Lower lobe of right lung (tissue), 2 donors: ENCODE measurements around the gene GPR155. TPM values are rescaled to one million over a fixed set of nuclear protein-coding genes. Genes with fewer than 3 reads are reported as not detected.
"Not testable (repeated sequence)": the region's sequence is repeated elsewhere in the genome, so short reads cannot be mapped to it uniquely, and the experiment has no call there.

ENCODE experiments used
- ATAC-seq, 2 donors: fragments of 200-7000 bp; cut with Tn5 transposase; one replicate each; pipeline ENCODE4 v1.9.1; 2020 to 2022; ENCODE audit warnings: mild to moderate bottlenecking in 2 of 2, moderate library complexity in 2 of 2
- DNase-seq: peaks from one replicate; pipeline ENCODE4 v3.0.0-alpha.2; 2020
- H3K27ac ChIP-seq: fragments of 200-600 bp; one replicate; pipeline ENCODE4 v1.8.0; 2022
- H3K27me3 ChIP-seq: fragments of 200-600 bp; one replicate; pipeline ENCODE4 v1.8.0; 2022; ENCODE audit warnings: low read depth
- H3K36me3 ChIP-seq: fragments of 200-600 bp; one replicate; pipeline ENCODE4 v1.8.0; 2022; ENCODE audit warnings: mild to moderate bottlenecking
- H3K4me1 ChIP-seq: fragments of 200-600 bp; one replicate; pipeline ENCODE4 v1.8.0; 2022
- H3K4me3 ChIP-seq: fragments of 200-600 bp; one replicate; pipeline ENCODE4 v1.8.0; 2022; ENCODE audit warnings: mild to moderate bottlenecking
- H3K9me3 ChIP-seq: fragments of 200-600 bp; one replicate; pipeline ENCODE4 v1.8.0; 2022
- intact Hi-C: fragments of 100-400 bp; cut with DNase I; formaldehyde crosslinking; loops from one replicate; pipeline ENCODE4 v1.11.0; 2022
- total RNA-seq: library from RNA; stranded (reverse); fragmentation: NEBNext Ultra II Directional; extraction: Animal tissue kit (Norgen Biotek cat#: 25700); gene quantifications from one replicate; pipeline ENCODE4 v1.2.1, GENCODE V29; 2021
- TF ChIP-seq, protein P1 (sequence below): fragments of 200-600 bp; IDR thresholded peaks from one replicate; pipeline ENCODE4 v1.8.0; 2022; ENCODE audit warnings: antibody characterized with exemption, mild to moderate bottlenecking
- donor health status: DM: no; HTN: yes; CAD: no; lungs with severe emphysema.

GPR155 gene
- total RNA-seq, 1 donor from 2014 or later = 6.2 TPM

DNA sequence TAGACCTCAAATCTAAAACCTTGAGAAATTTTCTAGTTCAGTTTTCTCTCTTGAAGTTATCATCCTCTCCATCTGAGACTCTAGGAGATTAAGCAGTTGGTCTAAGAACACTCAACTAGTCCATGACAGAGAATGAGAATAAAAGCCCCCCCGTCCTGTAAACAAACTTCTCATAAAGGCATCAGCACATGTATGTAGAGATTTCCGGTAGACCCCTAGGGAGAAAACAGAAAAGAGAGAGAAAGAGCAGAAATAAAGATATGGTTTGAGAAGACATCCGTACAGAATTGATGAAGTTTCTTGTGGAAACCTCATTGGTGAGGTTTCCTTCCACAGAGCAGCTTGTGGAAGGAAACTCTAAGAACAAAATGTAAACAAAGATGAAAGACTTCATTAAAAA lies 3.2 kb upstream of the GPR155 start:
- no peaks in the 10 kb centered on the region for H3K27me3 ChIP-seq
- intact Hi-C loops = no loop called here
- H3K27ac ChIP-seq = no peak overlapping the region
- no peak overlapping the region for H3K4me3 ChIP-seq
- H3K36me3 ChIP-seq = no peaks in the 10 kb centered on the region
- no peak for DNase-seq
- H3K9me3 ChIP-seq = no peaks in the 10 kb centered on the region
- ATAC-seq = no peak
- H3K4me1 ChIP-seq = peaks cover 10% of the 10 kb centered on the region
- TF ChIP-seq, protein P1, sequence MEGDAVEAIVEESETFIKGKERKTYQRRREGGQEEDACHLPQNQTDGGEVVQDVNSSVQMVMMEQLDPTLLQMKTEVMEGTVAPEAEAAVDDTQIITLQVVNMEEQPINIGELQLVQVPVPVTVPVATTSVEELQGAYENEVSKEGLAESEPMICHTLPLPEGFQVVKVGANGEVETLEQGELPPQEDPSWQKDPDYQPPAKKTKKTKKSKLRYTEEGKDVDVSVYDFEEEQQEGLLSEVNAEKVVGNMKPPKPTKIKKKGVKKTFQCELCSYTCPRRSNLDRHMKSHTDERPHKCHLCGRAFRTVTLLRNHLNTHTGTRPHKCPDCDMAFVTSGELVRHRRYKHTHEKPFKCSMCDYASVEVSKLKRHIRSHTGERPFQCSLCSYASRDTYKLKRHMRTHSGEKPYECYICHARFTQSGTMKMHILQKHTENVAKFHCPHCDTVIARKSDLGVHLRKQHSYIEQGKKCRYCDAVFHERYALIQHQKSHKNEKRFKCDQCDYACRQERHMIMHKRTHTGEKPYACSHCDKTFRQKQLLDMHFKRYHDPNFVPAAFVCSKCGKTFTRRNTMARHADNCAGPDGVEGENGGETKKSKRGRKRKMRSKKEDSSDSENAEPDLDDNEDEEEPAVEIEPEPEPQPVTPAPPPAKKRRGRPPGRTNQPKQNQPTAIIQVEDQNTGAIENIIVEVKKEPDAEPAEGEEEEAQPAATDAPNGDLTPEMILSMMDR = no peak

DNA sequence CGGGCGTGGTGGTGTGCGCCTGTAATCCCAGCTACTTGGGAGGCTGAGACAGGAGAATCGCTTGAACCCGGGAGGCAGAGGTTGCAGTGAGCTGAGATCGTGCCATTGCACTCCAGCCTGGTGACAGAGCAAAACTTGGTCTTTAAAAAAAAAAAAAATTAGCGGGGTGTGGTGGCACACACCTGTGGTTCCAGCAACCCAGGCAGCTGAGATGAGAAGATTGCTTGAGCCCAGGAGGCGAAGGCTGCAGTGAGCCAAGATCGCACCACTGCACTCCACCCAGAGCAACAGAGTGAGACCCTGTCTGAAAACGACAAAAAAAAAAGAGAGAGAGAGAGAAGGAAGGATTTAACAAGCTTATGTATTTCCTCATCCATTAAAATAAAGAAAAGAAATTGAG lies 2.7 kb upstream of the GPR155 start:
- intact Hi-C loops, H3K4me3 ChIP-seq, H3K27me3 ChIP-seq, ATAC-seq, DNase-seq, H3K36me3 ChIP-seq, H3K9me3 ChIP-seq, H3K27ac ChIP-seq: not testable (repeated sequence)
- H3K4me1 ChIP-seq = peaks cover 14% of the 10 kb centered on the region

DNA sequence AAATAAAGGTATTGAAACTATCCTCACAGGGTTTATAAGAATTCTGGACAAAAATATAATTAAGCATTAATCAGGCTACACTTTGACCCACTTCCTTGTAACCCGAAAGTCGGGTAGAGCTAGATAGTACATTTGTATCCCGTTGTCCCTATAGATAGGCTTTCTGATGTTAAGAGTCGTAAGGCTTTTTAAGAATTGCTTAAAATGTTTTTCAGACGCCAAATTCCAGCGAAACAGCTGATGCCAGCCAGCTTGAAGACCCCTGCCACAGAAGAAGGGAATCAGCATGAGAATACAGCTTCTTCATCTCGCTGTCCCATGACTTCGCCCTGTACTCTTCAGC lies 962 bp upstream of the GPR155 start:
- H3K36me3 ChIP-seq = no peaks in the 10 kb centered on the region
- DNase-seq (no peak), ATAC-seq (no peak)
- TF ChIP-seq, protein P1 = no peak
- intact Hi-C loops = no loop called here
- H3K9me3 ChIP-seq = no peaks in the 10 kb centered on the region
- H3K4me1 ChIP-seq = peaks cover 15% of the 10 kb centered on the region
- H3K4me3 ChIP-seq = peak overlapping the region; percentile 87
- no peaks in the 10 kb centered on the region for H3K27me3 ChIP-seq
- peak overlapping the region; percentile 78 for H3K27ac ChIP-seq

DNA sequence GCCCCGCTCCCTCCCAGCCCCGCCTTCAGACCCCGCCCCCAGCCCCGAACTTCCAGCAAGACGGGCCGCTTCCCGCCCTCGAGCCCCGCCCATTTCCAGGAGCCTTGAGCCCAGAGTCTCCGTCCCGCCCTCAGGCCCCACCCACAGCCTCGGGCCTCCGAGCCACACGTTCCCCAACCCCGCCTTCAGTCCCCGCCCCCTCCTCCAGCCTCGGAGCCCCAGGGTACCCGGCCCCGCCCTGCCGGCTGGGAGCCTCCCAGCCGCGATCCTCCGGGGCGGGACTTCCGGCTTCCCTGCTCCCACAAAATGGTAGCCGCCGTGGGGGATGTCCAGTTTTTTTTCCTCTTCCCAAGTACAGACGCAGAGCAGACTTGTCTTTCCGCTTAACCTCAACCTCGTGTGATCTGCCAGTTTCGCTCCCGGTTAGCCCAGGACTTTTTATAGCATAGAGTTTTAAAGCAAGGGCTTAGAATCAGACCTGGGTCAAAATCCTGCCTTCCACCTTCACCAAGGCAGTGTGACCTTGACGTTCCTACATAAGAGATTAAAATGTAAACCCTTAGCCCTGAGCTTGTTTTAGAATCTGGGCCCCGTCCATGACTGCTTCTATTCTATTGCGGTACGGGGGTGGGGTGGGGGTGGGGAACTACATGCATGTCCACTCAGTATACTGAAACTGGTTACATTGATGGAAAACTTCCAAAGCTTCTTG lies 435 bp upstream of the GPR155 start:
- H3K4me3 ChIP-seq = peak overlapping the region; percentile 87
- DNase-seq (peak; percentile 100), ATAC-seq (peak; percentile 99 to 100)
- H3K4me1 ChIP-seq = peaks cover 15% of the 10 kb centered on the region
- peak overlapping the region; percentile 78 for H3K27ac ChIP-seq
- no peaks in the 10 kb centered on the region for H3K36me3 ChIP-seq
- intact Hi-C loops = no loop called here
- H3K9me3 ChIP-seq = no peaks in the 10 kb centered on the region
- no peaks in the 10 kb centered on the region for H3K27me3 ChIP-seq
- TF ChIP-seq, protein P1 = no peak

DNA sequence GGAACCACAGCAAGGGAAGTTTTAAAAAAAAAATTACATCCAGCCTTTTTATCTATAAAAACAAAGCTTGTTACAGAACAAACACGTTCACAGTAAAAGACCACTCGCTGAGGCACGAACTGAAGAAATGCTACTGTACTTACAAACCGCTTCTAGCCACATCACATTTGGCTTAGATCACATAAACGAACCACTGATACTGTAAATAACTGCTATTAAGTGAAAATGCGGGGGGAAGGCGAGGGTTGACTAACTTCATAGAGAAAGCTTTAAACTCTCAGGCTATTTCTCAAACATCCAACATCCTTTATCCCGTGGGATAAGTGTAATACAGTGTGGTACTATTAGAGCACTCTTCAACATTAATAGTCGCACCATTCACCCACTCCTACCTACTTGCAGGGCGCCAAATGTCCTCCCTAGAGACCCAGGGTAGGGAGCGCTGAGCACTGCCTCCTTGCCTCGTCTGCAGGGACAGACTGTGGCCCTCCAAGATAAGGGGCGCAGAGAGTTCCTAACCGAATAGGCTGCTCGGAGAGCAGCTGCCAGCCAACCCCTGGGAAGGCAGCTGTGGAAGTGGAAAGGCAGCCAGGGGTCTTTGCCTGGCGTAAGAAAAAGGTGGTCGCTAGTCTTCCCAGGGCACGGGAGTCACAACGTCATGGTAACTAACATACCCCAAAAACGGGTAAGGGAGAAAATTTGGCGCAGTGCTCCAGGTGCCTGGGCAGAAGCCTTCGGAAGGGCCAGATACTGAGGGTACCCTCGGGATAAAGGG lies 854 bp downstream of the GPR155 start:
- H3K27ac ChIP-seq = peak overlapping the region; percentile 74
- H3K4me3 ChIP-seq = peak overlapping the region; percentile 87
- intact Hi-C loops = no loop called here
- TF ChIP-seq, protein P1 = no peak
- no peaks in the 10 kb centered on the region for H3K9me3 ChIP-seq
- peaks cover 4% of the 10 kb centered on the region for H3K36me3 ChIP-seq
- H3K27me3 ChIP-seq = no peaks in the 10 kb centered on the region
- H3K4me1 ChIP-seq = peaks cover 15% of the 10 kb centered on the region
- ATAC-seq = peak; percentile 22 to 38
- no peak for DNase-seq

DNA sequence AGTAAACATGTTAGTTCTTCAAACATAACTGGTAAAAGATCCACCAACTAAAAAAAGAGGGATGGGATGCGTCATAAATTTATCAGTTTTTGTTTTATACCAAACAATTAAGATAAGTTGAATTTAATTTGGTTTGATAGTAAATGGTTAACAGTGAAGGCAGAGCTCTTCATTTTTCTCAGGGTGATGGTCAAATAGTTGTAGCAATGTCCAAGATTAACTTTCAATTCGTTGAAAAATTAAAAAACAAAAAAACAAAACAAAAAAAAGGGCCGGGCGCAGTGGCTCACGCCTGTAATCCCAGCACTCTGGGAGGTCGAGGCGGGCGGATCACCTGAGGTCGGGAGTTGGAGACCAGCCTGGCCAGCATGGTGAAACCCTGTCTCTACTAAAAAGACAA lies 1.8 kb downstream of the GPR155 start:
- intact Hi-C loops, H3K4me3 ChIP-seq, H3K36me3 ChIP-seq, DNase-seq, ATAC-seq, H3K9me3 ChIP-seq, H3K27me3 ChIP-seq, H3K27ac ChIP-seq: not testable (repeated sequence)
- peaks cover 15% of the 10 kb centered on the region for H3K4me1 ChIP-seq
